Renal pelvis (tissue), 4 donors: ENCODE results near the gene MED27. TPM values are rescaled to one million over a fixed set of nuclear protein-coding genes. Genes with fewer than 3 reads are reported as not detected.
"Not testable (repeated sequence)": the region's sequence is repeated elsewhere in the genome, so short reads cannot be mapped to it uniquely, and the experiment has no call there.

ENCODE experiments used
- DNase-seq: peaks from one replicate; pipeline ENCODE4 v3.0.0-alpha.2; 2013
- polyA plus RNA-seq, 3 donors: library from polyadenylated mRNA; unstranded; fragments of 120-200 nt; gene quantifications; one replicate each; pipeline ENCODE4 v1.2.1, GENCODE V29; 2013; ENCODE audit not compliant: insufficient read length in 3 of 3

MED27 gene
- polyA plus RNA-seq, 3 donors: 20.9 to 24.7 (median 21.3) TPM

GRCh38 chr9:131936929-131937328, 142.7 kb downstream of the MED27 start:
- no peak for DNase-seq

GRCh38 chr9:131934673-131935072, 145.0 kb downstream of the MED27 start:
- no peak for DNase-seq

GRCh38 chr9:131927091-131927490, 152.6 kb downstream of the MED27 start:
- DNase-seq: no peak

- no peak for DNase-seq
These were observed 153.2 kb downstream of the MED27 start for GRCh38 chr9:131926360-131926922.

- no peak for DNase-seq
These were observed 153.9 kb downstream of the MED27 start for GRCh38 chr9:131925677-131926177.

- DNase-seq: no peak
These were observed 155.9 kb downstream of the MED27 start for GRCh38 chr9:131923766-131924165.

GRCh38 chr9:131923132-131923671, 156.5 kb downstream of the MED27 start:
- DNase-seq: no peak

GRCh38 chr9:131921635-131922034, 158.0 kb downstream of the MED27 start:
- not testable (repeated sequence) for DNase-seq

- no peak for DNase-seq
These were observed 160.5 kb downstream of the MED27 start for GRCh38 chr9:131919216-131919615.

GRCh38 chr9:131918481-131918880, 161.2 kb downstream of the MED27 start:
- DNase-seq: no peak

GRCh38 chr9:131917009-131917408, 162.7 kb downstream of the MED27 start:
- no peak for DNase-seq

GRCh38 chr9:131915181-131915580, 164.5 kb downstream of the MED27 start:
- no peak for DNase-seq

GRCh38 chr9:131912671-131913070, 167.0 kb downstream of the MED27 start:
- DNase-seq: no peak

- DNase-seq: no peak
These were observed 167.6 kb downstream of the MED27 start for GRCh38 chr9:131912069-131912468.

GRCh38 chr9:131910572-131910971, 169.1 kb downstream of the MED27 start:
- DNase-seq: no peak

- DNase-seq: no peak
These were observed 174.5 kb downstream of the MED27 start for GRCh38 chr9:131905144-131905543.

GRCh38 chr9:131899296-131900228, 180.1 kb downstream of the MED27 start:
- no peak for DNase-seq

- DNase-seq: no peak
These were observed 186.7 kb downstream of the MED27 start for GRCh38 chr9:131892902-131893500.

GRCh38 chr9:131892162-131892707, 187.4 kb downstream of the MED27 start:
- DNase-seq: no peak

GRCh38 chr9:131891598-131891997, 188.1 kb downstream of the MED27 start:
- DNase-seq: no peak

GRCh38 chr9:131889437-131890251, 190.0 kb downstream of the MED27 start:
- no peak for DNase-seq
